ENCODE results near the gene YIPF4. TPM values are rescaled to one million over a fixed set of nuclear protein-coding genes. Genes with fewer than 3 reads are reported as not detected.
"Not testable (repeated sequence)": the region's sequence is repeated elsewhere in the genome, so short reads cannot be mapped to it uniquely, and the experiment has no call there.

The YIPF4 gene
- total RNA-seq, 6 experiments from 2014 or later = 49.6 to 65.5 (median 55.2) TPM

GRCh38 chr2:32271063-32271462, 6.6 kb upstream of the YIPF4 start:
- Mint-ChIP-seq H3K4me1 (ENCODE audit: low read depth) (no peaks in the 10 kb centered on the region), H3K36me3 (ENCODE audit: low read depth) (no peaks in the 10 kb centered on the region), H3K27ac (no peak overlapping the region), H3K9me3 (no peaks in the 10 kb centered on the region), H3K4me3 (no peak overlapping the region), H3K27me3 (ENCODE audit: insufficient read depth) (peaks cover 2% of the 10 kb centered on the region; the same call in 1 of the 2 replicates)
- DNase-seq = no peak
- TF ChIP-seq CTCF (IDR thresholded peaks at IDR 0.05) = no peak

- Mint-ChIP-seq H3K4me1 (ENCODE audit: low read depth) (peaks cover 1% of the 10 kb centered on the region), H3K36me3 (ENCODE audit: low read depth) (no peaks in the 10 kb centered on the region), H3K9me3 (no peaks in the 10 kb centered on the region), H3K27me3 (ENCODE audit: insufficient read depth) (peaks cover 2% of the 10 kb centered on the region; the same call in 1 of the 2 replicates), H3K27ac (no peak overlapping the region), H3K4me3 (no peak overlapping the region)
- no peak for DNase-seq
- no peak for TF ChIP-seq CTCF (IDR thresholded peaks at IDR 0.05)
Measured at GRCh38 chr2:32272279-32272678, 5.4 kb upstream of the YIPF4 start.

- TF ChIP-seq CTCF (IDR thresholded peaks at IDR 0.05) = no peak
- peaks cover 2% of the 10 kb centered on the region; the same call in 1 of the 2 replicates for H3K27me3 Mint-ChIP-seq (ENCODE audit: insufficient read depth)
- H3K9me3 Mint-ChIP-seq = no peaks in the 10 kb centered on the region
- DNase-seq = no peak
- peaks cover 5% of the 10 kb centered on the region; the same call in 1 of the 2 replicates for H3K36me3 Mint-ChIP-seq (ENCODE audit: low read depth)
- peaks cover 5% of the 10 kb centered on the region for H3K4me1 Mint-ChIP-seq (ENCODE audit: low read depth)
- peak overlapping the region; percentile 1; the same call in 1 of the 2 replicates for H3K4me3 Mint-ChIP-seq
- H3K27ac Mint-ChIP-seq = no peak overlapping the region
Measured at GRCh38 chr2:32274289-32274688, 3.4 kb upstream of the YIPF4 start.

- DNase-seq; H3K27me3 Mint-ChIP-seq (ENCODE audit: insufficient read depth); H3K9me3 Mint-ChIP-seq; H3K27ac Mint-ChIP-seq; H3K4me3 Mint-ChIP-seq; H3K4me1 Mint-ChIP-seq (ENCODE audit: low read depth); H3K36me3 Mint-ChIP-seq (ENCODE audit: low read depth): not testable (repeated sequence)
Measured at GRCh38 chr2:32275790-32276189, 1.9 kb upstream of the YIPF4 start.

GRCh38 chr2:32277363-32277673, 386 bp upstream of the YIPF4 start:
- Mint-ChIP-seq H3K27ac (peak overlapping the region; percentile 86), H3K27me3 (ENCODE audit: insufficient read depth) (peaks cover 2% of the 10 kb centered on the region; the same call in 1 of the 2 replicates), H3K4me1 (ENCODE audit: low read depth) (peaks cover 5% of the 10 kb centered on the region), H3K36me3 (ENCODE audit: low read depth) (peaks cover 10% of the 10 kb centered on the region), H3K9me3 (no peaks in the 10 kb centered on the region), H3K4me3 (peak overlapping the region; percentile 91)
- no peak for TF ChIP-seq CTCF (IDR thresholded peaks at IDR 0.05)
- no peak for DNase-seq

- DNase-seq = no peak
- Mint-ChIP-seq H3K36me3 (ENCODE audit: low read depth) (peaks cover 16% of the 10 kb centered on the region), H3K4me1 (ENCODE audit: low read depth) (peaks cover 11% of the 10 kb centered on the region), H3K27me3 (ENCODE audit: insufficient read depth) (peaks cover 2% of the 10 kb centered on the region; the same call in 1 of the 2 replicates), H3K4me3 (peak overlapping the region; percentile 91), H3K27ac (peak overlapping the region; percentile 86), H3K9me3 (no peaks in the 10 kb centered on the region)
- no peak for TF ChIP-seq CTCF (IDR thresholded peaks at IDR 0.05)
Measured at GRCh38 chr2:32278478-32278853, 762 bp downstream of the YIPF4 start.

Data from HFFc6 (cell line).